ENCODE data around the gene SPINK1. TPM values are rescaled to one million over a fixed set of nuclear protein-coding genes. Genes with fewer than 3 reads are reported as not detected.
"Not testable (repeated sequence)": the region's sequence is repeated elsewhere in the genome, so short reads cannot be mapped to it uniquely, and the experiment has no call there.

The SPINK1 gene
- total and polyA plus RNA-seq, 4 experiments from 2014 or later = not detected

GRCh38 chr5:147822686-147823491, 8.6 kb downstream of the SPINK1 start:
- CTCF ChIA-PET (ENCODE audit: partially characterized antibody) = interaction anchor here (0.6 to 2.8 kb wide), 7 partner anchors 10 to 198 kb away, joined by 3 to 48 read pairs (median 3); no protein-coding TSS in a partner anchor
- no peaks in the 10 kb centered on the region for H3K4me1 Mint-ChIP-seq
- H3K9me3 Mint-ChIP-seq = no peaks in the 10 kb centered on the region
- peaks cover 0 to 8% of the 10 kb centered on the region in 2 donors for H3K27me3 Mint-ChIP-seq
- H3K27ac Mint-ChIP-seq = no peak overlapping the region
- Histone ChIP-seq H3K4me1 (ENCODE audit: insufficient read depth, low read length) (no peaks in the 10 kb centered on the region), H3K36me3 (ENCODE audit: insufficient read depth, low read length) (no peaks in the 10 kb centered on the region), H3K27ac (ENCODE audit: low read depth, low read length) (no peak overlapping the region), H3K9me3 (ENCODE audit: control insufficient read depth in 1 of 2, low read length in 2 of 2) (no peaks in the 10 kb centered on the region), H3K4me3 (ENCODE audit: low read length in 2 of 2) (no peak overlapping the region), H3K27me3 (ENCODE audit: insufficient read depth, low read length) (no peaks in the 10 kb centered on the region)
- H3K36me3 Mint-ChIP-seq = no peaks in the 10 kb centered on the region
- intact Hi-C loops (cut with micrococcal nuclease) = loop anchor here (5.0 kb wide), 1 partner anchor 371 kb away; no protein-coding TSS in a partner anchor
- no peak overlapping the region for H3K4me3 Mint-ChIP-seq
- DNase-seq = peak in 4 of 5 donors; percentile 32 to 64 (median 54)
- POLR2A ChIA-PET (ENCODE audit: partially characterized antibody) = no interaction called here

GRCh38 chr5:147822222-147822621, 9.2 kb downstream of the SPINK1 start:
- H3K4me1 Mint-ChIP-seq; H3K4me1 ChIP-seq (ENCODE audit: insufficient read depth, low read length); DNase-seq; H3K9me3 Mint-ChIP-seq; H3K27me3 Mint-ChIP-seq; H3K4me3 Mint-ChIP-seq; H3K27me3 ChIP-seq (ENCODE audit: insufficient read depth, low read length); H3K36me3 ChIP-seq (ENCODE audit: insufficient read depth, low read length); POLR2A ChIA-PET (ENCODE audit: partially characterized antibody); H3K36me3 Mint-ChIP-seq; H3K9me3 ChIP-seq (ENCODE audit: control insufficient read depth in 1 of 2, low read length in 2 of 2); H3K27ac ChIP-seq (ENCODE audit: low read depth, low read length); H3K27ac Mint-ChIP-seq; H3K4me3 ChIP-seq (ENCODE audit: low read length in 2 of 2): not testable (repeated sequence)
- CTCF ChIA-PET (ENCODE audit: partially characterized antibody) = interaction anchor here (1.2 to 2.8 kb wide), 5 partner anchors 11 to 198 kb away, joined by 3 to 48 read pairs (median 5); no protein-coding TSS in a partner anchor
- intact Hi-C loops (cut with micrococcal nuclease) = loop anchor here (5.0 kb wide), 1 partner anchor 370 kb away; no protein-coding TSS in a partner anchor

GRCh38 chr5:147821766-147822165, 9.7 kb downstream of the SPINK1 start:
- Histone ChIP-seq H3K36me3 (ENCODE audit: insufficient read depth, low read length) (no peaks in the 10 kb centered on the region), H3K4me1 (ENCODE audit: insufficient read depth, low read length) (no peaks in the 10 kb centered on the region), H3K27ac (ENCODE audit: low read depth, low read length) (no peak overlapping the region), H3K4me3 (ENCODE audit: low read length in 2 of 2) (no peak overlapping the region), H3K27me3 (ENCODE audit: insufficient read depth, low read length) (no peaks in the 10 kb centered on the region), H3K9me3 (ENCODE audit: control insufficient read depth in 1 of 2, low read length in 2 of 2) (no peaks in the 10 kb centered on the region)
- Mint-ChIP-seq H3K36me3 (no peaks in the 10 kb centered on the region), H3K27ac (no peak overlapping the region), H3K9me3 (no peaks in the 10 kb centered on the region), H3K4me1 (no peaks in the 10 kb centered on the region), H3K27me3 (peaks cover 0 to 6% of the 10 kb centered on the region in 2 donors), H3K4me3 (no peak overlapping the region)
- POLR2A ChIA-PET (ENCODE audit: partially characterized antibody) = no interaction called here
- DNase-seq = no peak
- intact Hi-C loops (cut with micrococcal nuclease) = loop anchor here (5.0 kb wide), 1 partner anchor 369 kb away; no protein-coding TSS in a partner anchor
- CTCF ChIA-PET (ENCODE audit: partially characterized antibody) = interaction anchor here (0.8 kb wide), 1 partner anchor 371 kb away, joined by 3 read pairs; no protein-coding TSS in a partner anchor

GRCh38 chr5:147819261-147819770, 12.2 kb downstream of the SPINK1 start:
- H3K36me3 ChIP-seq (ENCODE audit: insufficient read depth, low read length) = no peaks in the 10 kb centered on the region
- H3K9me3 ChIP-seq (ENCODE audit: control insufficient read depth in 1 of 2, low read length in 2 of 2) = no peaks in the 10 kb centered on the region
- CTCF ChIA-PET (ENCODE audit: partially characterized antibody) = interaction anchor here (1.3 to 1.9 kb wide), 2 partner anchors 191 to 365 kb away, joined by 3 to 6 read pairs; no protein-coding TSS in a partner anchor
- Mint-ChIP-seq H3K4me1 (no peaks in the 10 kb centered on the region), H3K27ac (no peak overlapping the region), H3K36me3 (no peaks in the 10 kb centered on the region), H3K4me3 (no peak overlapping the region), H3K27me3 (peaks cover 0 to 4% of the 10 kb centered on the region in 2 donors), H3K9me3 (no peaks in the 10 kb centered on the region)
- intact Hi-C loops (cut with micrococcal nuclease) = no loop called here
- no peak overlapping the region for H3K27ac ChIP-seq (ENCODE audit: low read depth, low read length)
- no peaks in the 10 kb centered on the region for H3K27me3 ChIP-seq (ENCODE audit: insufficient read depth, low read length)
- no peak overlapping the region for H3K4me3 ChIP-seq (ENCODE audit: low read length in 2 of 2)
- no peak for DNase-seq
- POLR2A ChIA-PET (ENCODE audit: partially characterized antibody) = no interaction called here
- H3K4me1 ChIP-seq (ENCODE audit: insufficient read depth, low read length) = no peaks in the 10 kb centered on the region

- Histone ChIP-seq H3K4me3 (ENCODE audit: low read length in 2 of 2) (no peak overlapping the region), H3K9me3 (ENCODE audit: control insufficient read depth in 1 of 2, low read length in 2 of 2) (no peaks in the 10 kb centered on the region), H3K4me1 (ENCODE audit: insufficient read depth, low read length) (no peaks in the 10 kb centered on the region), H3K27ac (ENCODE audit: low read depth, low read length) (no peak overlapping the region), H3K27me3 (ENCODE audit: insufficient read depth, low read length) (no peaks in the 10 kb centered on the region), H3K36me3 (ENCODE audit: insufficient read depth, low read length) (no peaks in the 10 kb centered on the region)
- no peak overlapping the region for H3K4me3 Mint-ChIP-seq
- no peak overlapping the region for H3K27ac Mint-ChIP-seq
- no peaks in the 10 kb centered on the region for H3K4me1 Mint-ChIP-seq
- no peak for DNase-seq
- POLR2A ChIA-PET (ENCODE audit: partially characterized antibody) = no interaction called here
- no peaks in the 10 kb centered on the region for H3K9me3 Mint-ChIP-seq
- CTCF ChIA-PET (ENCODE audit: partially characterized antibody) = interaction anchor here (1.9 kb wide), 1 partner anchor 190 kb away, joined by 6 read pairs; no protein-coding TSS in a partner anchor
- peaks cover 0 to 4% of the 10 kb centered on the region in 2 donors for H3K27me3 Mint-ChIP-seq
- H3K36me3 Mint-ChIP-seq = no peaks in the 10 kb centered on the region
- intact Hi-C loops (cut with micrococcal nuclease) = no loop called here
Measured at GRCh38 chr5:147818290-147818689, 13.2 kb downstream of the SPINK1 start.

- DNase-seq = no peak
- Mint-ChIP-seq H3K4me1 (no peaks in the 10 kb centered on the region), H3K27ac (no peak overlapping the region), H3K36me3 (no peaks in the 10 kb centered on the region), H3K9me3 (peaks cover 0 to 4% (median 0%) of the 10 kb centered on the region in 8 donors), H3K4me3 (no peak overlapping the region), H3K27me3 (peaks cover 0 to 4% of the 10 kb centered on the region in 2 donors)
- H3K36me3 ChIP-seq (ENCODE audit: insufficient read depth, low read length) = no peaks in the 10 kb centered on the region
- H3K27ac ChIP-seq (ENCODE audit: low read depth, low read length) = no peak overlapping the region
- POLR2A ChIA-PET (ENCODE audit: partially characterized antibody) = no interaction called here
- no peaks in the 10 kb centered on the region for H3K27me3 ChIP-seq (ENCODE audit: insufficient read depth, low read length)
- intact Hi-C loops (cut with micrococcal nuclease) = no loop called here
- H3K9me3 ChIP-seq (ENCODE audit: control insufficient read depth in 1 of 2, low read length in 2 of 2) = no peaks in the 10 kb centered on the region
- H3K4me1 ChIP-seq (ENCODE audit: insufficient read depth, low read length) = no peaks in the 10 kb centered on the region
- CTCF ChIA-PET (ENCODE audit: partially characterized antibody) = no interaction called here
- H3K4me3 ChIP-seq (ENCODE audit: low read length in 2 of 2) = no peak overlapping the region
Measured at GRCh38 chr5:147813696-147814095, 17.8 kb downstream of the SPINK1 start.

GRCh38 chr5:147809830-147810666, 21.4 kb downstream of the SPINK1 start:
- H3K4me1 ChIP-seq (ENCODE audit: insufficient read depth, low read length) = no peaks in the 10 kb centered on the region
- POLR2A ChIA-PET (ENCODE audit: partially characterized antibody) = no interaction called here
- CTCF ChIA-PET (ENCODE audit: partially characterized antibody) = interaction anchor here (0.7 kb wide), 1 partner anchor 13 kb away, joined by 3 read pairs; no protein-coding TSS in a partner anchor
- no peak overlapping the region for H3K4me3 Mint-ChIP-seq
- no peak overlapping the region for H3K27ac ChIP-seq (ENCODE audit: low read depth, low read length)
- H3K9me3 ChIP-seq (ENCODE audit: control insufficient read depth in 1 of 2, low read length in 2 of 2) = no peaks in the 10 kb centered on the region
- no peak overlapping the region for H3K27ac Mint-ChIP-seq
- no peaks in the 10 kb centered on the region for H3K36me3 Mint-ChIP-seq
- peaks cover 0 to 4% of the 10 kb centered on the region in 2 donors for H3K27me3 Mint-ChIP-seq
- H3K36me3 ChIP-seq (ENCODE audit: insufficient read depth, low read length) = no peaks in the 10 kb centered on the region
- DNase-seq = no peak
- intact Hi-C loops (cut with micrococcal nuclease) = no loop called here
- no peak overlapping the region for H3K4me3 ChIP-seq (ENCODE audit: low read length in 2 of 2)
- no peaks in the 10 kb centered on the region for H3K27me3 ChIP-seq (ENCODE audit: insufficient read depth, low read length)
- H3K4me1 Mint-ChIP-seq = peaks cover 0 to 2% (median 1%) of the 10 kb centered on the region in 4 donors
- peaks cover 0 to 4% (median 0%) of the 10 kb centered on the region in 8 donors for H3K9me3 Mint-ChIP-seq

Measured in CD4-positive, alpha-beta memory T cell (primary cell).